GM21526 (cell line): ENCODE results near the gene ZNF524.

ENCODE experiments used
- ATAC-seq: cut with Tn5 transposase; IDR thresholded peaks from one replicate; pipeline ENCODE4 v1.9.1; 2021; ENCODE audit warnings: moderate library complexity; ENCODE audit not compliant: unreplicated experiment, low FRiP score

Gene ZNF524

DNA sequence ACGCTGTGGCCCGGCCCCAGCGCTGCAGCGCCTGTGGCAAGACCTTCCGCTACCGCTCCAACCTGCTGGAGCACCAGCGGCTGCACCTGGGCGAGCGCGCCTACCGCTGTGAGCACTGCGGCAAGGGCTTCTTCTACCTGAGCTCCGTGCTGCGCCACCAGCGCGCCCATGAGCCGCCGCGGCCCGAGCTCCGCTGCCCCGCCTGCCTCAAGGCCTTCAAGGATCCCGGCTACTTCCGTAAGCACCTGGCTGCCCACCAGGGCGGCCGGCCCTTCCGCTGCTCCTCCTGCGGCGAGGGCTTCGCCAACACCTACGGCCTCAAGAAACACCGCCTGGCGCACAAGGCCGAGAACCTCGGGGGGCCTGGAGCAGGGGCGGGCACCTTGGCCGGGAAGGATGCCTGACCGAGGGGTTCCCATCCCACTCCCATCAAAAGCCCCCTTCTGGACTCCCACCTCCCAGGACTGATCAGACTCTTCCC lies 16.3 kb downstream of the ZNF524 start:
- no peak for ATAC-seq

DNA sequence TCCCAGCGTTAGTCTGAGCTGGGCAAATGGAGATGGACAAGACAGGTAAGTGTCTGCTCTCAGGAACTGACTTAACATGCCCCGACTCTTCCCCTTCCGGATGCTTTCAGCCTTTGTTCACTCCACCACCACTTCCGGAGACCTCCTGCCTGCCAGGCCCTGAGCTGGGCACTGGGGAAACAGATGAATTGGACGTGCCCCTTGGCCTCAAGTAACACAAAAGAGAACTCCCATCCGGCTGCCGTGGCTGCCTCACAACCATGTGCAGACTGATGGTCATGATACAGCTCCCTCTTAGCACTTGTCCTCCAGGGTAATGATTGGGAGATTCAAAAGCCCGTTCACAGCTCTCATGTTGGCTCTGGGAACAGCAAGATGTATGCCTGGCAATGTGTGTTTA lies 17.3 kb downstream of the ZNF524 start:
- ATAC-seq: no peak

DNA sequence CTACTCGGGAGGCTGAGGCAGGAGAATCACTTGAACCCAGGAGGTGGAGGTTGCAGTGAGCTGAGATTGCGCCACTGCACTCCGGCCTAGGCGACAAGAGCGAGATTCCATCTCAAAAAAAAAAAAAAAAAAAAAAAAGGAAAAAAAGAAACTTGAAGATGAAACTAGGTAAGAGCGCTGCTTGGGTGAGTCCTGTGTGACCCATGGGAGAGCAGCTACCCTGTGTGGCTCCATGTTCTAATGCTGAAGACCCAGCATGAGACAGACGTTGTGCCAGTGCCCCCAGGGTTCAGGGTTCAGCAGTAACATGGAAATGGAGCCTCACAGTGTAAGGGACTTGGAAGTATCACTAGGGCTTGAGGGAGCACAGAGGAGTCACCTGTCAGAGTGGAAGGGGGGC lies 18.3 kb downstream of the ZNF524 start:
- ATAC-seq: no peak

DNA sequence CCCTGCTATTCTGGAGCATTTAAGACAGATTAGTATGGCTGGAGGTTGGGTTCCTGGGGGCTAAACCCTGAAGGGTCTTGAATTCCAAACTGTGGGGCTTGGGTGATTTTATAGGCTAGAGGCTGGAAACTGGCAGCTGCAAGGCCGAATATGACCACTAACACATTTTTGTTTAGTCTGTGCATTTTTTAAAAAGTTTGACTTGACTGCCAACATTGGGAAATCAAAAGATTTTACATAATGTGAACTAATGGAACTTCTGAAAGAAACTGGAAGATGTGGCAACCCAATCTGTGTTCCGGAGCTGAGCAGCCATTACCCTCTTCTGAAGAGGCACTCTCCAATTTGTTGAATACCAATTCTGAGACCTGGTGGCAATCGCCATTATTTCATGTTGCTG lies 19.2 kb downstream of the ZNF524 start:
- ATAC-seq: no peak

DNA sequence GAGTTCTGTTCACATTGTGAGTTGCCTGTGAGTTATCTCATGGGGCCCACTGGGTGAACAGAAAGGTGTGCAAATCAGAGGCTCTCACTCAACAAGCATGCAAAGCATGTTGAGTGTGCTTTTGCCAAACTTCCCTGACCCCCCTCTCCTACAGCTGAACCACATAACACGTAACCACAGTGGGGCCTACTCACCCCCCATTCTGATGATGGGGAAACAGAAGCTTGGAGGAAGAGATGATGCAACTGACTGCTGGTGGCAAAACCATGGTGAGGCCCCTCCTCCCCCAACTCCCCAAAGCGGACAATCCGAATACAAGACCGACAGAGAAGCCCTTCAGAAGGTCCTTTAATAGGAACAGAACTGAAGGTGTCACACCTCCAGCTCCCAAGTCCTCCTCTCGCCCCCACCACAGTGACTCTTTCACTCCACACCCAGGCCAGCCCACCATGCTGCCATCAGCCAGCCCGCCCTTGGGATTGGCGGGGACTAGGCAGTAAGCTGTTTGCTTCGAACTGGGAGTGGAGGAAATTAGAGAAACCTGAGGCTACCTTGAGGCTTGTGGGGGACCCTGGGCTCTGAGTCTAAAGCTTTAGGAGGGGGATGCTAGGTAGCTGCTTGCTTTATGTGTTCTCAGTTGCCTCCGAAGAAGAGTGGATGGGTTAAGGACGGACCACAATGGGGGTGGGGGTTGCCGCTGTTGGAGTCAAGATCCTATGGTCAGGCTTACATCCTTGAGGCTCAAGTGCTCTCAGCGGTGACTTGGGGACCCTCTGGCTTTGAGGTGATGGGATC lies 20.5 kb downstream of the ZNF524 start:
- no peak for ATAC-seq

DNA sequence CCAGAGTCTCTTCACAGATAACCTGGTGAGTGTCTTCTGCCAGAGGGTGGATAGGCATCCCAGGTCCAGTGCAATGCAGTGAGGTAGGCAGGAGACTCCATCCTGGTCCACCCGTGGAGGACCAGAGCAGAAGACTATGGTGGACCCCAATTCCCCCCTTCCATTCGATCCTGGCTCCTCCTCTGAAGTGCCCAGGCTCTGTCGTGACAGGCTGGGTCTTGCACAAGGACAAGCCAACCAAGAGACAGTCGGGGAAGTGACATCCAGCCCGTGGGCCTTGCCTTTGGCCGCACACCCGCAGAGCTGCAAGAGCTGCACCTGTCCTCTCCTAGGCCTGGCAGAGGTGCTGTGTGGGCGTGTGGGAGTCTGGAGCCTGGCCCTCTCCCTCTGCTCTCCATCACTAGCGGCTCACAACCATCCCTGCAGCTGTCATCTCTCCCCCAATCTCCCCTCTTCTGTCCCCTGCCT lies 21.2 kb downstream of the ZNF524 start:
- ATAC-seq: no peak

DNA sequence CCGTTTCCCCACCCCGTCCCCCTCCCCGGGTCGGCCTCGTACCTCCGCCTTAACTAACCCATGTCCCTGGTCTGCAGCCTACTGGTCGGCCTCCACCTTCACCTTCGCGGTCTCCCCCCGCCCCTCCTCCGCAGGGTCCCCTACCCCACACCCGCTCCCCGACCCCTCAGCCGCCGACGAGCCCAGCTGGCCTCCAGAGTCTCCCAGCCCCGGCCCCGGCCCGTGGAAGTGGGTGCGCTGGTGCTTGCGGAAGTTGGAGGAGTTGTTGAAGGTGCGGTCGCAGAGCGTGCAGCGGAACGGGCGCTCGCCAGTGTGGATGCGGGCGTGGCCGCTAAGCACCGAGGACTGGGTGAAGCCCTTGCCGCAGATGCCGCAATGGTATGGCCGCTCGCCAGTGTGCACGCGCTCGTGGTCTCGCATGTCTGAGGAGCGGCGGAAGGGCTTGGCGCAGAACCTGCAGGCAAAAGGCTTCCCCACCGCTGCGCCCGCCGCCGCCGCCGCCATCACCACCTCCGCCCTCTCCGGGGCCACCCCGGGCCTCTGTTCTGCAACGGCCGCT lies 21.7 kb downstream of the ZNF524 start:
- no peak for ATAC-seq

DNA sequence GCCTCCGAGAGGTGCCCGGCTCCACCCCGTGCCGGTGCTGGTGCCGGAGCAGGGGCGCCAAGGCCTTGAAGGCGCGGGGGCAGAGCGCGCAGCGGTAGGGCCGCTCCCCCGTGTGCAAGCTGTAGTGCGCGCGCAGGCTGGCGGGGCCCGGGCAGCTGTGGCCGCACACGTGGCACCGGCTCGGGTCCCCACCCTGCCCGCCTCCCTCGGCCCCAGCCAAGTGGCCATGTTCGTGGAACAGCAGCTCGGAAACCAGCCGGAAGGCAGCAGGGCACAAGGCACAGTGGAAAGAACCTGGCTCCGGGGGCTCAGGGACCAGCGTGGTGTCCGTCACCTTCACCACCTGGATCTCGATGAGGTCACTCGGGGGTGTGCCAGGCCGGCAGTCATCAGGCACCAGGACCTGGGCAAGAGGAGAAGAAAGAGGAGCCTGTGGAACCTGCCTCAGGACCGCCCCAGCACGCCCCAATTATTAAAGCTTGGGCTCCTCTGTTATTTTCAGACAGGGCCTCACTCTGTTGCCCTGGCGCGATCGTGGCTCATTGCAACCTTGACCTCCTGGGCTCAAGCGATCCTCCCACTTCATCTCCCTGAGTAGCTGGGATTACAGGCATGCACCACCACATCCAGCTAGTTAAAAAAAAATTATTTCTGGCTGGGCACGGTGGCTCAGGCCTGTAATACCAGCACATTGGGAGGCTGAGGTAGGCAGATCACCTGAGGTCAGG lies 22.3 kb downstream of the ZNF524 start:
- no peak for ATAC-seq

DNA sequence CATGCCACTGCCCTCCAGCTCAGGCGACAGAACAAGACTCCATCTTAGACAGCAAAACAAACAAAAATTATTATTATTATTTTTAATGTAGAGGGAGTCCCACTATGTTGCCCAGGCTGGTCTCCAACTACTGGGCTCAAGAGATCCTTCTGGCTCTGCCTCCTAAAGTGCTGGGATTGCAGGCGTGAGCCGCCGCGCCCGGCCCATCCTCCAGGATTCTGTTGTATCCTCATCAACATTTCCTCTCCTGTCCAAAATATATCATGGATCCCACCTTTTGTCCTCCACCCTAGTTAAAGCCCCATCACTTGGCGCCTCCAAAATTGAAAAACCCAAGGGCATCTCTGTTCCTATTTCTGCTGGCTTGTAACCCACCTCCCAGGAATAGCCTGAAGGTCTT lies 23.0 kb downstream of the ZNF524 start:
- no peak for ATAC-seq

DNA sequence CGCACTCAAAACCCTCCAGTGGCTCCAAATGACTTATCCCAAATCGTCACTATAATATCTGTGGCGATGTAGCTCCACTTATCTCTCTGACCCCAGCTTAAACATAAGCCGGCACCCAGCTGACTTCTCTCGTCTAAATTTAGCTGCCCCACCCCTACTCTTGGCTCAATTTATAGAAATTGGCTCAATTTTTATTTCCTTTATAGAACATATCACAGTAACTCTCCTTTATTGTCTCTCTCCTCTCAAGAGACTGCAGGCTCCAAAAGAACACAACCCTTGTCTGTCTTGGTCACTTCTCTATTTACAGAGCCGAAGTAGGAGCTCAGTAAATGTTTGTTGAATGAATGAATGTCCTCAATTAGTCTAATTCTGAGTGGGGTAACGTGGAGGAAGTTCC lies 23.5 kb downstream of the ZNF524 start:
- no peak for ATAC-seq

DNA sequence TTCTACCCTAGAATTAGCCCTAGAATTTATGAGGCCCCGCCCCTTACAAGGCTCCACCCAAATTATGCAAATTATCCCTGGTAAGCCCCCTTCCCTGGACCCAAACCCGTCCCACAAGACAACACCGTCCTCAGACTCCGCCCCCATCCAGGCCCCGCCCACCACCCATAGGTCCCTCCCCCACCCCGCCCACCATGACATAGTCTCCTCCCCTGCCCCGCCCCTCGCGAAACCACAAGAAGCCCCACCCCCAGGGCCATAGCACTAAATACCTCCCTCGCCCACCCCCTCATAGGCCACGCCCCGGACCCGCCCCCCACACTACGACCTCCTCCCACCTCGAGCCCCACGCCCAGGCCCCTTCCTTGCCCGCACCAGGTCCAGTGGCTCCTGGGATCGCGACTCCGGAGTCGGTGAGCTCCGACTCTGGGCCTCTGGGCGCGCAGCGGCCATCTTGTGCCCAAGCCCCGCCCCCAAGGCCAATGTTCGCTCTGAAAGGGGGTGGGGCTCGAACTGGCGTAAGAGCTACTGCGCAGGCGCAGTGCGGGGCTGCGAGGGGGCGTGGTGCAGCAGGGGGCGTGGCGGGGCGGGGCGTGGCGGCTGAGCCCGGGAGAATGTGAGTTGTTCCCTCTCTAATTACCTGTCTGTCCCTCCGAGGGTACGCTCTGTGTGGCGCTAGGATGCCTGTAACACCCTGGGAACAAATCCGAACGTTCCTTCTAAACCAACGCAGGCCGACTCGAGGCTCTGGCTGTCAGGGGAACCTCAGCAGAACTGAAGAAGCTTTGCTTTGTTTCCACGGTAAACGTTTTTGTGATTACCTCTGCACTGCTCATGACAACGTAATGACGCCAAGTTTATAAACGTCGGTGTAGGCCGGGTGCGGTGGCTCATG lies 24.3 kb downstream of the ZNF524 start, which contains the start of gene ZNF784:
Gene ZNF784 (minus strand): TSS at position 458 of the 895 bp plus-strand sequence. CDS start 5 bp downstream, at position 453.
- peak; percentile 53 for ATAC-seq

DNA sequence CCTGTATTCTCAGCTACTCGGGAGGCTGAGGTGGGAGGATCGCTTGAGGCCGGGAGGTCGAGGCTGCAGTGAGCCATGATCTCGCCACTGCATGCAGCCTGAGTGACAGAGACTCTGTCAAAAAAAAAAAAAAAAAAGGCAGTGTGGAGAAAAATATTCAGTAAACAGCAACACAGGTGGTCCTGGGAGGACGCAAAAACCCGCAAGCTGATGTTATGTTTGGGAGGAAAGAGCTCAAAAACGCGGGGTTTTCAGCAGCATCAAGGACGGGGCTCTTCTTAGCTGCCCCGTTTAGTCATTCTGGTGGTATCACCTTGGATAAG lies 24.9 kb downstream of the ZNF524 start:
- no peak for ATAC-seq

DNA sequence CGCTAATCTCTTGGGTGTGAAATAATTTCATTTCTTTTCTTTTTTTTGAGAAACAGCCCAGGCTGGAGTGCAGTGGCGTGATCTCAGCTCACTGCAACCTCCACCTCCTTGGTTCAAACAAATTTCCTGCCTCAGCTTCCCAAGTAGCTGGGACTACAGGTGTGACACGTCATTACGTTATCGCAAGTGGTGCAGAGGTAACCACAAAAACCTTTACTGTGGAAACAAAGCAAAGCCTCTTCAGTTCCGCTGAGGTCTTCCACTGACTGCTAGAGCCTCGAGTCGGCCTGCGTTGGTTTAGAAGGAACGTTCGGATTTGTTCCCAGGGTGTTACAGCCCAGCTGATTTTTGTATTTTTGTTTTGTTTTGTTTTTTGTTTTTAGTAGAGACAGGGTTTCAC lies 26.3 kb downstream of the ZNF524 start:
- ATAC-seq: no peak

DNA sequence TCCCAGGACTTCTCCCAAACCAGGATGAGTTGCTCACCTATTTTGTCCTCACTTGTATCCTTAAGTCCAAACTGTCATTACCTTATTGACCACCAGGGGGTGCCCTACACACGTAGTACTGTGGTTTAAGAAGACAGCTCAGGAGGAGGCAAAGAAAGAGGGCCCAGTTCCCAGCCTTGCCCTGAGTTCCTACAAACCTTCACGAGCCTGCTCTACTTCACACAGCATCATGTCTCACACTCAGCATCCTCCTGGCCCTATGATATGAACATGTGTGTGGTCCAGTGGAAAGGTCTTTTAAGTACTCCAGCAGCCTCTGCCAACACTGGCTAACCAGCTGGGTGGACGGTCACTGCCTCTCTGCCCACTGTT lies 32.4 kb downstream of the ZNF524 start:
- ATAC-seq: no peak

DNA sequence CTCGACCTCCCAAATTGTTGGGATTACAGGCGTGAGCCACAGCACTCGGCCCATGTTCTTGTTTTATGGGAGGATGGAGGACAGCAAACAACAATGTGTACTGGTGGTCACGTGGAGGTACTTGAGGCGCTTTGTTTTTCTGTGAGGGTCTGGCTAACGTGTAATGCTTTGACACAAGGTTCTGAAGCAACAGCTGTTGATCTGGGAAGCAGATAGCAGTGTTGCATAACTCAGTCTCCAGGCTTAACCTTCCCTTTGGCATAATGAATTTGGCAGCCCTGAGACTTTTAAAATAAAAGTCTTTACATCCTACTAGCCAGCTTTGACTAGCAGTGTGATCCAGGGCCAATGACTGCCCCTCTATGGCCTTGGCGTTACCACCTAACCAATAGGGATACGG lies 33.8 kb downstream of the ZNF524 start:
- no peak for ATAC-seq

DNA sequence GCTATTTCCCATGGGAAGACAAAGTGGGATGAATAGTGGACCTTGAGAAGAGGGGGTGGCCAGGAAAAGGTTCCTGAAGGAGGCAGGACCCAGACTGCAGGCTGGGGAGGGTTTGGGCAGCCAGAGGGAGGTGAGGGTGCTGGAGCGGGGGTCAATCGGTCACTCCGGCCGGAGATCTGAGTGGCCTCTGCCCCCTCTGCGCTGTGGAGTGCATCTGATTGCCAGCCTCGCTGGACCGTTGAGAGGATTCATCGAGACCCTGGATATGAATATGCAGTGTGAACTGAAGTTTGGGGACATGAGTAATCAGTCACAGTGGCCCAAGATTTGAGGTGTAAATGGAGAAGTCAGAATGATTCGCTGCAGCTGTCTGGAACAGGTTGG lies 35.2 kb downstream of the ZNF524 start:
- no peak for ATAC-seq

DNA sequence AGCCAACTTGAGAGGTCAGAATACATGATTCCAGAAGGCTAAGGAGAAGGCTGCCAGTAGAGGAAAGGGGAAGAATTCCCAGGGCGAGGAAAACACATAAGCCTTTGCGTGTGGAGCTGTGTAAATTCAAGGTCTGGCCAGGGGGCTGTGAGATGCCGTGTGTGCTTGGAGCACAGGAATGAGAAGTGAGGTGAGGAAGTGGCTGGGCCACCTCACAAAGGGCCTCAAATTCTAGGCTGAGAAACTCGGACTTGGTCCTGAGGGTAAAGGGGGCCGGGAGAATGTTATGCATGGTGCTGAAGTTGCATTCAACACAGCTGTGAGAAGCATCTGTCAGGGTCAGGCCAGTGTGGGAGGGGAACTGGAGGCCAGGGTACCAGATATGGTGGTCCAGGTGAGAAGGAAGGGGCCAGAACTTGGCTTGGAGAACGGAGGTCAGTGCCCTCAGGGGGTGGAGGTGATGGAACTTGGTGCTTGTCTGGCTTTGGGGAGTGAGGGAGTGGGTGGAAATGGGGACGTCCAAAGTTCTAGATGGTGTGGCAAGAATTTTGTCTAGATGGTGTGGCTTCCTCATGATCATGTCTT lies 35.9 kb downstream of the ZNF524 start:
- ATAC-seq: no peak

DNA sequence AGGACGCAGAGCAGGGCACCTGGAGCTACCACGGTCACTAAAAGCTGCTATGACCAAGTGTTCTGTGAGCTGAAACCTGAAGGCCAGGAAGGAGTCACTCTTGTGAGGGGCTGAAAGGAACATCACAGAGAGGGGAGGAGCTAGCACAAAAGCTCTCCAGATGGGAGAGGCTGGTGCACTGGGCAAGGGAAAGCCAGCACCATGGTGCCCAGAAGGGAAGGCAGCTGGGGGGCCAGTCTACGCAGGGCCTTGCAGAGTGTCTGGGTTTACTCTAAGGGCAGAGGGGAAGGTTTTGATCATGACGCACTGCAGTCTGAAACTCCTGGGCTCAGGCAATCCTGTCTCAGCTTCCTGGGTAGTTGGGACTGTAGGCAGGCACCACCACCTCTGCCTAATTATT lies 36.6 kb downstream of the ZNF524 start:
- ATAC-seq: no peak

DNA sequence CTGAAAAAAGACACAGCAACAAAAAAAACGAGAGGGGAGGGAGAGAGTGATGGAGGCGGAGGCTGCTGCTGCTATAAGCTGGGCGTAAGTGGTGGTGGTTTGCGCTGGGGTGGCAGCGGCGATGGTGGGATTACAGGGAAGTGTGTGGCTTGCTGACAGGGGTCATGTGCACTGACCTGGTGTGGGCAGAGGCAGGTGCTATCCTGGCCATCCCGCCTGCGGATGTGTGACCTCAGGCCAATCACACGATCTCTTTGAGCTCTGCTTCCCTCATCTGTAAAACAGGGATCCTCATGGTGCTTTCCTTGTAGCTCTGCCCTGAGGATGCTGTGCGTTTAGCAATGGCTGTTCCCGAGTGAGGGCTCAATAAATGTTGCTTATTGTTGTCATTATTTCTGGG lies 37.4 kb downstream of the ZNF524 start:
- no peak for ATAC-seq

DNA sequence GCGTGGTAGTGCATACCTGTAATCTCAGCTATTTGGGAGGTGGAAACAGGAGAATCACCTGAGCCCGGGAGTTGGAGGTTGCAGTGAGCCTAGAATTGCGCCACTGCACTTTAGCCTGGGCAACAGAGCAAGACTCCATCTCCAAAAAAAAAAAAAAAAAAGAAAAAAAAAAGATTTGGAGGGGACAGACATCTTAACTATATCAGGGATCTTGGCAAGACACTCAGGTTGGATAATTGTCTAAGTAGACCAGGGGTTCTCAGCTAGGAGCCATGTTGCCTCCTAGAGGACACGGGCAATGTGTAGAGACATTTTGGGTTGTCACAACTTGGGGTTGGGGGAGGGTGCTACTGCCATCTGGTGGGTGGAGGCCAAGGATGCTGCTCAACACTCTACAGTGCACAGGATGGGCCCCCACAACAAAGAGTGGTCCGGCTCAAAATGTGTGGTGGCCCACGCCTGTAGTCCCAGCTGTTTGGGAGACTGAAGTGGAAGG lies 38.8 kb downstream of the ZNF524 start:
- no peak for ATAC-seq
